H9 (cell line): ENCODE results near the gene RAMP3. TPM values are rescaled to one million over a fixed set of nuclear protein-coding genes. Genes with fewer than 3 reads are reported as not detected.

ENCODE experiments used
- DNase-seq: peaks from one replicate; pipeline ENCODE4 v3.0.0-alpha.2; 2017
- H2AFZ ChIP-seq: one replicate; pipeline ENCODE4 v1.6.1; 2013; ENCODE audit warnings: mild to moderate bottlenecking, low read length, control low read depth, moderate library complexity
- H2AK5ac ChIP-seq: 2 replicates; pipeline ENCODE4 v1.6.1; 2013; ENCODE audit warnings: low read length, control low read depth, mixed read lengths; ENCODE audit not compliant: insufficient read length
- H2BK120ac ChIP-seq: one replicate; pipeline ENCODE4 v1.6.1; 2013; ENCODE audit warnings: low read depth, mild to moderate bottlenecking, low read length, control low read depth, inconsistent platforms; ENCODE audit not compliant: poor library complexity, severe bottlenecking
- H2BK12ac ChIP-seq: 2 replicates; pipeline ENCODE4 v1.6.1; 2013; ENCODE audit warnings: low read length, control low read depth, mixed read lengths, low read depth; ENCODE audit not compliant: insufficient read length
- H2BK15ac ChIP-seq: 2 replicates; pipeline ENCODE4 v1.6.1; 2013; ENCODE audit warnings: low read depth, low read length, control low read depth
- H2BK20ac ChIP-seq: one replicate; pipeline ENCODE4 v1.6.1; 2013; ENCODE audit warnings: low read depth, mild to moderate bottlenecking, low read length, control low read depth, inconsistent platforms; ENCODE audit not compliant: poor library complexity, severe bottlenecking
- H2BK5ac ChIP-seq: 2 replicates; pipeline ENCODE4 v1.6.1; 2013; ENCODE audit warnings: low read length, control low read depth, mixed read lengths; ENCODE audit not compliant: insufficient read length
- H3K14ac ChIP-seq: 2 replicates; pipeline ENCODE4 v1.6.1; 2013; ENCODE audit warnings: low read length, control low read depth; ENCODE audit not compliant: insufficient read depth
- H3K18ac ChIP-seq: 2 replicates; pipeline ENCODE4 v1.6.1; 2013; ENCODE audit warnings: low read depth, mild to moderate bottlenecking, mixed read lengths, low read length, control low read depth; ENCODE audit not compliant: insufficient read length
- H3K23ac ChIP-seq: 2 replicates; pipeline ENCODE4 v1.6.1; 2013; ENCODE audit warnings: low read length, control low read depth, mixed read lengths, low read depth; ENCODE audit not compliant: insufficient read length
- H3K23me2 ChIP-seq: 2 replicates; pipeline ENCODE4 v1.6.1; 2013; ENCODE audit warnings: low read depth, mild to moderate bottlenecking, mixed read lengths, low read length, control low read depth; ENCODE audit not compliant: insufficient read length, poor library complexity, severe bottlenecking
- H3K27ac ChIP-seq: 2 replicates; pipeline ENCODE4 v1.5.1; 2013; ENCODE audit warnings: low read length, control low read depth, mixed read lengths, low read depth; ENCODE audit not compliant: insufficient read length
- H3K27me3 ChIP-seq: 2 replicates; pipeline ENCODE4 v1.6.1; 2013; ENCODE audit warnings: low read length, control low read depth, inconsistent platforms; ENCODE audit not compliant: insufficient read depth
- H3K4ac ChIP-seq: 2 replicates; pipeline ENCODE4 v1.6.1; 2013; ENCODE audit warnings: low read depth, mild to moderate bottlenecking, control low read depth, inconsistent platforms, low read length, moderate library complexity
- H3K4me1 ChIP-seq: 2 replicates; pipeline ENCODE4 v1.6.1; 2013; ENCODE audit warnings: low read length, control low read depth, inconsistent platforms; ENCODE audit not compliant: insufficient read depth
- H3K4me2 ChIP-seq: 2 replicates; pipeline ENCODE4 v1.6.1; 2013; ENCODE audit warnings: low read length, control low read depth, mixed read lengths; ENCODE audit not compliant: insufficient read length, insufficient read depth
- H3K56ac ChIP-seq: 2 replicates; pipeline ENCODE4 v1.6.1; 2013; ENCODE audit warnings: low read depth, mild to moderate bottlenecking, mixed read lengths, low read length, control low read depth; ENCODE audit not compliant: insufficient read length
- H3K79me1 ChIP-seq: 2 replicates; pipeline ENCODE4 v1.6.1; 2013; ENCODE audit warnings: low read depth, mild to moderate bottlenecking, moderate library complexity, low read length, control low read depth, inconsistent platforms; ENCODE audit not compliant: insufficient read depth, poor library complexity, severe bottlenecking
- H3K79me2 ChIP-seq: 2 replicates; pipeline ENCODE4 v1.6.1; 2013; ENCODE audit warnings: low read length, control low read depth, inconsistent platforms; ENCODE audit not compliant: insufficient read depth
- H3K9ac ChIP-seq: 2 replicates; pipeline ENCODE4 v1.6.1; 2013; ENCODE audit warnings: low read length, control low read depth, mixed read lengths; ENCODE audit not compliant: insufficient read length; ENCODE audit errors: extremely low read depth
- H3K9me3 ChIP-seq: one replicate; pipeline ENCODE4 v1.6.1; 2013; ENCODE audit warnings: low read depth, low read length, inconsistent platforms; ENCODE audit not compliant: control insufficient read depth
- H3T11ph ChIP-seq: one replicate; pipeline ENCODE4 v1.6.1; 2013; ENCODE audit warnings: mild to moderate bottlenecking, low read length, control low read depth, inconsistent platforms
- H4K20me1 ChIP-seq: one replicate; pipeline ENCODE4 v1.6.1; 2013; ENCODE audit not compliant: control insufficient read depth, insufficient read length, insufficient read depth
- H4K5ac ChIP-seq: 2 replicates; pipeline ENCODE4 v1.6.1; 2013; ENCODE audit warnings: low read depth, mild to moderate bottlenecking, mixed read lengths, low read length, control low read depth; ENCODE audit not compliant: insufficient read length
- H4K8ac ChIP-seq: replicated peaks from 2 replicates; pipeline ENCODE4 v1.6.1; 2013; ENCODE audit warnings: low read length, control low read depth, mixed read lengths, low read depth; ENCODE audit not compliant: insufficient read length
- H4K91ac ChIP-seq: 2 replicates; pipeline ENCODE4 v1.6.1; 2013; ENCODE audit warnings: low read depth, mild to moderate bottlenecking, moderate library complexity, mixed read lengths, low read length, control low read depth; ENCODE audit not compliant: insufficient read length
- H3K27ac Mint-ChIP-seq, 3 experiments: 2 replicates in 2 of 3; 3 replicates in 1 of 3; pipeline ENCODE4 v1.8.0; 2020 to 2021; ENCODE audit warnings: mixed read lengths in 3 of 3, mild to moderate bottlenecking in 1 of 3, moderate library complexity in 1 of 3
- H3K27me3 Mint-ChIP-seq: 2 replicates; pipeline ENCODE4 v1.8.0; 2021; ENCODE audit warnings: low read depth, mild to moderate bottlenecking, moderate library complexity, mixed read lengths
- H3K36me3 Mint-ChIP-seq, 3 experiments: 2 replicates in 2 of 3; 3 replicates in 1 of 3; pipeline ENCODE4 v1.8.0; 2020 to 2021; ENCODE audit warnings: low read depth in 3 of 3, mixed read lengths in 3 of 3; ENCODE audit not compliant: insufficient read depth in 1 of 3
- H3K4me1 Mint-ChIP-seq, 2 experiments: 2 replicates each; pipeline ENCODE4 v1.8.0; 2020; ENCODE audit warnings: mixed read lengths in 2 of 2
- H3K4me3 Mint-ChIP-seq, 2 experiments: 2 replicates in 1 of 2; 3 replicates in 1 of 2; pipeline ENCODE4 v1.8.0; 2020 to 2021; ENCODE audit warnings: mild to moderate bottlenecking in 2 of 2, mixed read lengths in 2 of 2, moderate library complexity in 1 of 2
- H3K9me3 Mint-ChIP-seq, 2 experiments: 2 replicates in 1 of 2; 3 replicates in 1 of 2; pipeline ENCODE4 v1.8.0; 2020; ENCODE audit warnings: mild to moderate bottlenecking in 2 of 2, mixed read lengths in 2 of 2, moderate library complexity in 1 of 2
- CTCF ChIP-seq: fragments of 200-600 bp; sonication (generic); conservative IDR thresholded peaks from 3 replicates; pipeline ENCODE4 v1.8.0; 2021; ENCODE audit warnings: antibody characterized with exemption, mild to moderate bottlenecking
- WGBS: extraction: QIAGEN DNeasy Blood & Tissue Kit; methylation state at CpG from one replicate; pipeline ENCODE4 v1.1.7; 2013; ENCODE audit warnings: missing lambda C conversion rate, low lambda C conversion rate, mixed read lengths; ENCODE audit not compliant: insufficient read length; ENCODE audit errors: extremely low coverage; 5-methylcytosine and 5-hydroxymethylcytosine counted together
- total RNA-seq: library from RNA; stranded (reverse); gene quantifications from 2 replicates; pipeline ENCODE4 v1.2.1, GENCODE V29; 2021

The RAMP3 gene
- total RNA-seq, 1 experiment from 2014 or later = 0.63 TPM

DNA sequence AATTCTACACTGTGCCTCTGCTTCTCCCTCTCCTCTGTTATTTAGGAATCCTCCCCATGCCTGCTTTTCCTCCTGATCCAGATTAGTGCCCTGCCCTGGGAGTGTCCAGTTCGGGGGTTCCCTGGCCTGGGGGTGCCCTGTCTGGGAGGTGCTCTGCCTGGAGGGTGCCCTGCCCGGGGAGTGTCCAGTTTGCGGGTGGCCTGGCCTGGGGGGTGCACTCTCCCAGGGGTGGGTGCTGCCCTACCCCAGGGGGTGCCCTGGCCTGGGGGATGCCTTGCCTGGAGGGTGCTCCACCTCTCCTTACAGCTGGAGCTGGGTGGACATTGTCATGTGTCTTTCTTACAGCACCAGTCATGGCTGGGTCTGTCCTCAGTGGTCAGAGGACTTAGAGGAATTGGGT is 20.2 kb downstream of the RAMP3 start:
- Histone ChIP-seq H3K56ac (no peak overlapping the region), H3K14ac (no peak overlapping the region), H3K4me2 (no peak overlapping the region), H2BK5ac (no peak overlapping the region), H4K91ac (no peak overlapping the region), H2BK20ac (no peak overlapping the region), H4K8ac (no peak overlapping the region), H3K9ac (no peak overlapping the region), H3K9me3 (no peaks in the 10 kb centered on the region), H4K20me1 (no peaks in the 10 kb centered on the region), H3K23me2 (no peaks in the 10 kb centered on the region), H2AK5ac (no peak overlapping the region), H3K4me1 (no peaks in the 10 kb centered on the region), H3K27ac (no peak overlapping the region), H2BK120ac (no peak overlapping the region), H3K18ac (no peak overlapping the region), H2BK15ac (no peak overlapping the region), H3K79me2 (no peaks in the 10 kb centered on the region), H2AFZ (no peak overlapping the region), H3K79me1 (no peaks in the 10 kb centered on the region), H3K27me3 (no peaks in the 10 kb centered on the region), H3K23ac (no peak overlapping the region), H3K4ac (no peak overlapping the region), H2BK12ac (no peak overlapping the region), H4K5ac (no peak overlapping the region), H3T11ph (no peak overlapping the region)
- no peaks in the 10 kb centered on the region for H3K9me3 Mint-ChIP-seq
- H3K27ac Mint-ChIP-seq = no peak overlapping the region; a peak in 1 of 7 replicates
- no peak overlapping the region for H3K4me3 Mint-ChIP-seq
- no peak for DNase-seq
- no peaks in the 10 kb centered on the region for H3K36me3 Mint-ChIP-seq
- no CpG with 5 or more reads among the region's 3 CpGs for WGBS
- TF ChIP-seq CTCF = no peak
- peaks cover 0 to 2% of the 10 kb centered on the region in 2 experiments; a peak in 1 of 4 replicates for H3K4me1 Mint-ChIP-seq
- H3K27me3 Mint-ChIP-seq = peaks cover 12% of the 10 kb centered on the region
